ENCODE measurements around the gene RBM22.

GRCh38 chr5:150663936-150664335 is 36.9 kb downstream of the RBM22 start:
- TF ChIP-seq EZH2 (IDR thresholded peaks at IDR 0.05; ENCODE audit: borderline replicate concordance, low read length) (no peak), CTCF (IDR thresholded peaks at IDR 0.05; ENCODE audit: low read length) (no peak)
